Measurements from ENCODE around the gene R3HDM1.

- TF ChIP-seq EZH2 (IDR thresholded peaks at IDR 0.05; ENCODE audit: borderline replicate concordance, insufficient read depth, low read depth, low read length, poor library complexity, severe bottlenecking) = no peak
- TF ChIP-seq, protein P1, sequence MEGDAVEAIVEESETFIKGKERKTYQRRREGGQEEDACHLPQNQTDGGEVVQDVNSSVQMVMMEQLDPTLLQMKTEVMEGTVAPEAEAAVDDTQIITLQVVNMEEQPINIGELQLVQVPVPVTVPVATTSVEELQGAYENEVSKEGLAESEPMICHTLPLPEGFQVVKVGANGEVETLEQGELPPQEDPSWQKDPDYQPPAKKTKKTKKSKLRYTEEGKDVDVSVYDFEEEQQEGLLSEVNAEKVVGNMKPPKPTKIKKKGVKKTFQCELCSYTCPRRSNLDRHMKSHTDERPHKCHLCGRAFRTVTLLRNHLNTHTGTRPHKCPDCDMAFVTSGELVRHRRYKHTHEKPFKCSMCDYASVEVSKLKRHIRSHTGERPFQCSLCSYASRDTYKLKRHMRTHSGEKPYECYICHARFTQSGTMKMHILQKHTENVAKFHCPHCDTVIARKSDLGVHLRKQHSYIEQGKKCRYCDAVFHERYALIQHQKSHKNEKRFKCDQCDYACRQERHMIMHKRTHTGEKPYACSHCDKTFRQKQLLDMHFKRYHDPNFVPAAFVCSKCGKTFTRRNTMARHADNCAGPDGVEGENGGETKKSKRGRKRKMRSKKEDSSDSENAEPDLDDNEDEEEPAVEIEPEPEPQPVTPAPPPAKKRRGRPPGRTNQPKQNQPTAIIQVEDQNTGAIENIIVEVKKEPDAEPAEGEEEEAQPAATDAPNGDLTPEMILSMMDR (IDR thresholded peaks at IDR 0.05) = no peak
Measured at GRCh38 chr2:135762022-135762421, 230.7 kb downstream of the R3HDM1 start.

Measured in B cell (primary cell).